K562 (cell line): ENCODE data around the gene SLAMF8. TPM values are rescaled to one million over a fixed set of nuclear protein-coding genes. Genes with fewer than 3 reads are reported as not detected.

Experiments used
- ATAC-seq: fragments of 200-7000 bp; cut with Tn5 transposase; 3 replicates; pipeline ENCODE4 v1.9.1; 2020; ENCODE audit warnings: moderate library complexity
- BruUV-seq: library from RNA; stranded (reverse); fragments of 400-500 nt; replicated peaks from 2 replicates; lab custom pipeline; 2021; lab: Mats Ljungman, UMichigan
- CTCF ChIA-PET: fragments of 300-600 bp; formaldehyde crosslinking; extraction: SDS; loops from one replicate; lab custom pipeline; 2021; ENCODE audit warnings: low intra/inter-chr PET ratio; lab: Yijun Ruan, JAX
- POLR2A ChIA-PET: fragments of 300-600, 350-650 bp; sonication (Branson Sonifier 250); formaldehyde crosslinking; extraction: SDS; loops from one replicate; lab custom pipeline; 2021; ENCODE audit warnings: antibody characterized with exemption, inconsistent platforms; lab: Yijun Ruan, JAX
- DNase-seq, 4 experiments: peaks; one replicate each; pipeline versions ENCODE4 v3.0.0 to v3.0.0-alpha.2; 2011 to 2018; ENCODE audit warnings: low spot score in 3 of 4, mixed read lengths in 3 of 4; ENCODE audit errors: extremely low read depth in 1 of 4
- FAIRE-seq: peaks from 2 replicates; lab custom pipeline; 2011; peaks lifted over from hg19 to GRCh38; lab: Jason Lieb, UNC
- H2AFZ ChIP-seq: 2 replicates; pipeline ENCODE4 v1.6.0; 2011; ENCODE audit warnings: low read depth, low read length, control low read depth, inconsistent platforms
- H3K27ac ChIP-seq: fragments of 200-600 bp; 3 replicates; pipeline ENCODE4 v1.8.0; 2011; ENCODE audit warnings: low read depth, mild to moderate bottlenecking, control low read depth, inconsistent platforms, low read length, moderate library complexity, mixed read lengths; ENCODE audit errors: extremely low read depth
- H3K27me3 ChIP-seq, 2 experiments: fragments of 300-600 bp in 1 of 2; 2 replicates in 1 of 2; 3 replicates in 1 of 2; pipeline versions ENCODE4 v1.6.0 to v1.8.0; 2011; ENCODE audit warnings: inconsistent platforms in 2 of 2, low read length in 2 of 2, mild to moderate bottlenecking in 1 of 2, mixed read lengths in 1 of 2, moderate library complexity in 1 of 2; ENCODE audit not compliant: control insufficient read depth in 2 of 2, insufficient read depth in 2 of 2
- H3K36me3 ChIP-seq: fragments of 300-600 bp; 3 replicates; pipeline ENCODE4 v1.8.0; 2011; ENCODE audit warnings: mild to moderate bottlenecking, low read length, inconsistent platforms; ENCODE audit not compliant: control insufficient read depth, insufficient read depth
- H3K4me1 ChIP-seq, 2 experiments: fragments of 200-600 bp in 1 of 2; replicated peaks in 1 of 2; 2 replicates in 1 of 2; 3 replicates in 1 of 2; pipeline versions ENCODE4 v1.5.1 to v1.8.0; 2011; ENCODE audit warnings: inconsistent platforms in 2 of 2, low read length in 2 of 2, mild to moderate bottlenecking in 1 of 2, mixed read lengths in 1 of 2, moderate library complexity in 1 of 2; ENCODE audit not compliant: control insufficient read depth in 2 of 2, insufficient read depth in 2 of 2
- H3K4me2 ChIP-seq: 2 replicates; pipeline ENCODE4 v1.6.1; 2011; ENCODE audit warnings: low read length, control low read depth, inconsistent platforms, mixed read lengths; ENCODE audit not compliant: insufficient read depth
- H3K4me3 ChIP-seq: fragments of 200-600 bp; sonication (generic), shearing (Covaris generic); 2 replicates; pipeline ENCODE4 v1.5.1; 2016; ENCODE audit warnings: control low read depth, inconsistent platforms
- H3K79me2 ChIP-seq: fragments of 200-600 bp; 3 replicates; pipeline ENCODE4 v1.8.0; 2011; ENCODE audit warnings: low read length, inconsistent platforms; ENCODE audit not compliant: control insufficient read depth, insufficient read depth
- H3K9ac ChIP-seq, 2 experiments: 2 replicates each; pipeline versions ENCODE4 v1.6.0 to v1.6.1; 2011; ENCODE audit warnings: low read depth in 2 of 2, low read length in 2 of 2, control low read depth in 1 of 2, inconsistent platforms in 1 of 2, mild to moderate bottlenecking in 1 of 2, mixed read lengths in 1 of 2; ENCODE audit not compliant: insufficient read depth in 1 of 2
- H3K9me1 ChIP-seq: one replicate; pipeline ENCODE4 v1.6.0; 2011; ENCODE audit warnings: inconsistent platforms, mild to moderate bottlenecking, low read length, moderate library complexity; ENCODE audit not compliant: control insufficient read depth, insufficient read depth
- H3K9me3 ChIP-seq: replicated peaks from 2 replicates; pipeline ENCODE4 v1.5.1; 2011; ENCODE audit warnings: low read depth, low read length, inconsistent platforms; ENCODE audit not compliant: control insufficient read depth, insufficient read depth
- H4K20me1 ChIP-seq: replicated peaks from 2 replicates; pipeline ENCODE4 v1.6.1; 2011; ENCODE audit warnings: low read length, inconsistent platforms, mixed read lengths; ENCODE audit not compliant: control insufficient read depth, insufficient read depth
- CEBPB ChIP-seq: fragments of 450-650 bp; IDR thresholded peaks from 2 replicates; pipeline ENCODE4 v1.6.1; 2016; ENCODE audit warnings: missing genetic modification characterization, missing compliant biosample characterization
- GABPA ChIP-seq: fragments of 200-800 bp; sonication (Bioruptor generic); conservative IDR thresholded peaks from 2 replicates; pipeline ENCODE4 v1.6.1; 2016; ENCODE audit warnings: low read depth, missing genetic modification characterization, missing compliant biosample characterization
- GATAD2B ChIP-seq: fragments of 450-650 bp; IDR thresholded peaks from 2 replicates; pipeline ENCODE4 v1.6.1; 2017; ENCODE audit warnings: mild to moderate bottlenecking, borderline replicate concordance
- MAZ ChIP-seq, 2 experiments: fragments of 450-650 bp in 1 of 2; sonication (generic) in 1 of 2; formaldehyde crosslinking; IDR thresholded peaks in 1 of 2; conservative IDR thresholded peaks in 1 of 2; 2 replicates each; pipeline versions ENCODE4 v1.4.0 to v1.5.0; 2020; ENCODE audit warnings: mild to moderate bottlenecking in 1 of 2, missing genetic modification reagents in 1 of 2
- MTA2 ChIP-seq: fragments of 450-650 bp; IDR thresholded peaks from 2 replicates; pipeline ENCODE4 v1.6.1; 2016; ENCODE audit warnings: low read depth
- SMC3 ChIP-seq: conservative IDR thresholded peaks from 2 replicates; pipeline ENCODE4 v1.6.1; 2011; ENCODE audit warnings: low read depth, low read length, improper control_type of control experiment; ENCODE audit not compliant: insufficient read depth
- XRCC5 ChIP-seq: fragments of 200-400 bp; formaldehyde crosslinking; IDR thresholded peaks from 2 replicates; pipeline ENCODE4 v1.6.1; 2017; ENCODE audit warnings: low read depth, mild to moderate bottlenecking, low read length
- ZC3H4 ChIP-seq: sonication (generic); formaldehyde crosslinking; IDR thresholded peaks from 2 replicates; pipeline ENCODE4 v1.9.0; 2021; ENCODE audit warnings: missing genetic modification reagents, borderline replicate concordance
- ZFP30 ChIP-seq: fragments of 250-450 bp; sonication (Bioruptor Pico); IDR thresholded peaks from 2 replicates; pipeline ENCODE4 v1.8.0; 2022; ENCODE audit warnings: moderate library complexity, mild to moderate bottlenecking, inconsistent platforms, borderline replicate concordance
- ZNF830 ChIP-seq: fragments of 250-450 bp; sonication (Bioruptor Pico); IDR thresholded peaks from 2 replicates; pipeline ENCODE4 v1.5.0; 2021; ENCODE audit warnings: mild to moderate bottlenecking
- WGBS: fragments of 100-300 bp; shearing (Covaris generic); methylation state at CpG from one replicate; pipeline ENCODE4 v1.1.6; 2016; ENCODE audit warnings: low coverage, mixed read lengths; ENCODE audit not compliant: insufficient coverage; ENCODE audit errors: missing lambda C conversion rate; 5-methylcytosine and 5-hydroxymethylcytosine counted together
- in situ Hi-C: fragments of 300-500 bp; cut with MboI; formaldehyde crosslinking; loops from 4 replicates; pipeline ENCODE4 v1.15.0; 2018; ENCODE audit warnings: inconsistent platforms, mixed read lengths
- intact Hi-C: fragments of 100-400 bp; cut with micrococcal nuclease; formaldehyde crosslinking; loops from 2 replicates; pipeline ENCODE4 v1.14.2; 2022
- polyA plus RNA-seq, 8 experiments: library from polyadenylated mRNA; depleted of rRNA in 4 of 8; stranded (reverse) in 5 of 8; unstranded in 3 of 8; fragments of >200 nt; fragmentation: Nextera tagmentation in 2 of 8; fragmentation: Illumina TruSeq in 1 of 8; extraction: Ambion mirVana in 2 of 8; extraction: Trizol in 1 of 8; gene quantifications; 2 replicates each; pipeline versions ENCODE4 v1.2.1 to v1.2.3, GENCODE V29; 2011 to 2014; ENCODE audit warnings: inconsistent platforms in 1 of 8, missing spikeins in 1 of 8
- total RNA-seq, 7 experiments: library from RNA; depleted of rRNA in 6 of 7; stranded (reverse); fragments of >200 nt in 6 of 7; fragmentation: Illumina TruSeq in 2 of 7; extraction: Trizol in 2 of 7; gene quantifications; 2 replicates each; pipeline versions ENCODE4 v1.2.1 to v1.2.3, GENCODE V29; 2011 to 2021; ENCODE audit warnings: low replicate concordance in 1 of 7
- TF ChIP-seq, protein P1 (sequence below): fragments of 450-650 bp; IDR thresholded peaks from 2 replicates; pipeline ENCODE4 v1.6.1; 2016; ENCODE audit warnings: mild to moderate bottlenecking
- TF ChIP-seq, protein P2 (sequence below): fragments of 450-650 bp; formaldehyde crosslinking; IDR thresholded peaks from 2 replicates; pipeline ENCODE4 v1.4.0; 2020; ENCODE audit warnings: mild to moderate bottlenecking, moderate library complexity
- TF ChIP-seq, protein P3 (sequence below), 3 experiments: IDR thresholded peaks in 2 of 3; conservative IDR thresholded peaks in 1 of 3; 2 replicates each; pipeline ENCODE4 v1.5.1; 2011 to 2012; ENCODE audit warnings: low read length in 3 of 3, mild to moderate bottlenecking in 3 of 3, control low read depth in 2 of 3, improper control_type of control experiment in 1 of 3, inconsistent platforms in 1 of 3, low read depth in 1 of 3, mixed read lengths in 1 of 3, moderate library complexity in 1 of 3; ENCODE audit not compliant: insufficient read depth in 2 of 3

SLAMF8 gene
- total and polyA plus RNA-seq, 9 of the 15 experiments (the other 6 are each of a cell fraction or from before 2014, with no cell fraction given), result not detected

- TF ChIP-seq, protein P1, sequence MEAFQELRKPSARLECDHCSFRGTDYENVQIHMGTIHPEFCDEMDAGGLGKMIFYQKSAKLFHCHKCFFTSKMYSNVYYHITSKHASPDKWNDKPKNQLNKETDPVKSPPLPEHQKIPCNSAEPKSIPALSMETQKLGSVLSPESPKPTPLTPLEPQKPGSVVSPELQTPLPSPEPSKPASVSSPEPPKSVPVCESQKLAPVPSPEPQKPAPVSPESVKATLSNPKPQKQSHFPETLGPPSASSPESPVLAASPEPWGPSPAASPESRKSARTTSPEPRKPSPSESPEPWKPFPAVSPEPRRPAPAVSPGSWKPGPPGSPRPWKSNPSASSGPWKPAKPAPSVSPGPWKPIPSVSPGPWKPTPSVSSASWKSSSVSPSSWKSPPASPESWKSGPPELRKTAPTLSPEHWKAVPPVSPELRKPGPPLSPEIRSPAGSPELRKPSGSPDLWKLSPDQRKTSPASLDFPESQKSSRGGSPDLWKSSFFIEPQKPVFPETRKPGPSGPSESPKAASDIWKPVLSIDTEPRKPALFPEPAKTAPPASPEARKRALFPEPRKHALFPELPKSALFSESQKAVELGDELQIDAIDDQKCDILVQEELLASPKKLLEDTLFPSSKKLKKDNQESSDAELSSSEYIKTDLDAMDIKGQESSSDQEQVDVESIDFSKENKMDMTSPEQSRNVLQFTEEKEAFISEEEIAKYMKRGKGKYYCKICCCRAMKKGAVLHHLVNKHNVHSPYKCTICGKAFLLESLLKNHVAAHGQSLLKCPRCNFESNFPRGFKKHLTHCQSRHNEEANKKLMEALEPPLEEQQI, result no peak
- no peak for TF ChIP-seq MTA2
- TF ChIP-seq, all 486 proteins: peak for 0
These were observed 8.7 kb downstream of the SLAMF8 start (continued) for GRCh38 chr1:159835356-159835755.

DNA sequence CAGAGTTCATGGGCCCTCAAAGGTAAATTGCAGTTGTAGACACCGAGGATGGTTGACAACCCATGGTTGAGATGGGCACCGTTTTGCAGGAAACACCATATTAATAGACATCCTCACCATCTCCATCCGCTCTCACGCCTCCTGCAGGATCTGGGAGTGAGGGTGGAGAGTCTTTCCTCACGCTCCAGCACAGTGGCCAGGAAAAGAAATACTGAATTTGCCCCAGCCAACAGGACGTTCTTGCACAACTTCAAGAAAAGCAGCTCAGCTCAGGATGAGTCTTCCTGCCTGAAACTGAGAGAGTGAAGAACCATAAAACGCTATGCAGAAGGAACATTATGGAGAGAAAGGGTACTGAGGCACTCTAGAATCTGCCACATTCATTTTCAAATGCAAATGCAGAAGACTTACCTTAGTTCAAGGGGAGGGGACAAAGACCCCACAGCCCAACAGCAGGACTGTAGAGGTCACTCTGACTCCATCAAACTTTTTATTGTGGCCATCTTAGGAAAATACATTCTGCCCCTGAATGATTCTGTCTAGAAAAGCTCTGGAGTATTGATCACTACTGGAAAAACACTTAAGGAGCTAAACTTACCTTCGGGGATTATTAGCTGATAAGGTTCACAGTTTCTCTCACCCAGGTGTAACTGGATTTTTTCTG is 9.3 kb downstream of the SLAMF8 start:
- POLR2A ChIA-PET, result interaction anchor here (0.7 kb wide), 1 partner anchor 1717 kb away, joined by 3 read pairs; no protein-coding TSS in a partner anchor
- peak; percentile 52; the same call in 2 of the 3 replicates for ATAC-seq
- no peaks in the 10 kb centered on the region for H3K9me3 ChIP-seq
- TF ChIP-seq, protein P2, sequence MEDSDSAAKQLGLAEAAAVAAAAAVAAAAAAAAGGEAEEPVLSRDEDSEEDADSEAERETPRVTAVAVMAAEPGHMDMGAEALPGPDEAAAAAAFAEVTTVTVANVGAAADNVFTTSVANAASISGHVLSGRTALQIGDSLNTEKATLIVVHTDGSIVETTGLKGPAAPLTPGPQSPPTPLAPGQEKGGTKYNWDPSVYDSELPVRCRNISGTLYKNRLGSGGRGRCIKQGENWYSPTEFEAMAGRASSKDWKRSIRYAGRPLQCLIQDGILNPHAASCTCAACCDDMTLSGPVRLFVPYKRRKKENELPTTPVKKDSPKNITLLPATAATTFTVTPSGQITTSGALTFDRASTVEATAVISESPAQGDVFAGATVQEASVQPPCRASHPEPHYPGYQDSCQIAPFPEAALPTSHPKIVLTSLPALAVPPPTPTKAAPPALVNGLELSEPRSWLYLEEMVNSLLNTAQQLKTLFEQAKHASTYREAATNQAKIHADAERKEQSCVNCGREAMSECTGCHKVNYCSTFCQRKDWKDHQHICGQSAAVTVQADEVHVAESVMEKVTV (CRISPR knock-in tag), result 0 out of 2 replicates have a peak, but pooled peaks have one; percentile 10
- TF ChIP-seq GATAD2B, result no peak
- no peak for TF ChIP-seq ZC3H4 (CRISPR knock-in tag)
- no peak for TF ChIP-seq MAZ (CRISPR knock-in tag; conservative IDR thresholded peaks at IDR 0.05 in 1 of 2, IDR thresholded peaks at IDR 0.05 in 1 of 2)
- no peak for TF ChIP-seq GABPA (tag)
- 0 out of 2 replicates have a peak, but pooled peaks have one; percentile 38 for TF ChIP-seq CEBPB
- TF ChIP-seq SMC3, result 0 out of 2 replicates have a peak, but pooled peaks have one; percentile 22
- no peak for TF ChIP-seq XRCC5
- TF ChIP-seq ZNF830, result no peak
- TF ChIP-seq ZFP30 (CRISPR knock-in tag), result no peak
- TF ChIP-seq, protein P3, sequence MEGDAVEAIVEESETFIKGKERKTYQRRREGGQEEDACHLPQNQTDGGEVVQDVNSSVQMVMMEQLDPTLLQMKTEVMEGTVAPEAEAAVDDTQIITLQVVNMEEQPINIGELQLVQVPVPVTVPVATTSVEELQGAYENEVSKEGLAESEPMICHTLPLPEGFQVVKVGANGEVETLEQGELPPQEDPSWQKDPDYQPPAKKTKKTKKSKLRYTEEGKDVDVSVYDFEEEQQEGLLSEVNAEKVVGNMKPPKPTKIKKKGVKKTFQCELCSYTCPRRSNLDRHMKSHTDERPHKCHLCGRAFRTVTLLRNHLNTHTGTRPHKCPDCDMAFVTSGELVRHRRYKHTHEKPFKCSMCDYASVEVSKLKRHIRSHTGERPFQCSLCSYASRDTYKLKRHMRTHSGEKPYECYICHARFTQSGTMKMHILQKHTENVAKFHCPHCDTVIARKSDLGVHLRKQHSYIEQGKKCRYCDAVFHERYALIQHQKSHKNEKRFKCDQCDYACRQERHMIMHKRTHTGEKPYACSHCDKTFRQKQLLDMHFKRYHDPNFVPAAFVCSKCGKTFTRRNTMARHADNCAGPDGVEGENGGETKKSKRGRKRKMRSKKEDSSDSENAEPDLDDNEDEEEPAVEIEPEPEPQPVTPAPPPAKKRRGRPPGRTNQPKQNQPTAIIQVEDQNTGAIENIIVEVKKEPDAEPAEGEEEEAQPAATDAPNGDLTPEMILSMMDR (IDR thresholded peaks at IDR 0.05 in 2 of 3, conservative IDR thresholded peaks at IDR 0.05 in 1 of 3; ENCODE audit: insufficient read depth in 2 of 3, low read depth in 1 of 3, low read length in 3 of 3), result peak; percentile 30 to 59 (median 48); a peak in 5 of 6 replicates

More for the DNA sequence above, 9.3 kb downstream of the SLAMF8 start:
- Histone ChIP-seq H3K36me3 (no peaks in the 10 kb centered on the region), H3K4me3 (no peak overlapping the region), H4K20me1 (no peaks in the 10 kb centered on the region), H3K9ac (no peak overlapping the region), H3K9me1 (no peaks in the 10 kb centered on the region), H3K27me3 (peaks cover 7 to 32% of the 10 kb centered on the region in 2 experiments), H3K4me1 (peaks cover 0 to 3% of the 10 kb centered on the region in 2 experiments; a peak in 1 of 5 replicates), H3K27ac (no peak overlapping the region), H2AFZ (no peak overlapping the region), H3K4me2 (no peak overlapping the region), H3K79me2 (no peaks in the 10 kb centered on the region)
- CTCF ChIA-PET, result interaction anchor here (0.7 to 2.7 kb wide), 2 partner anchors 54 to 56 kb away, joined by 4 to 14 read pairs; no protein-coding TSS in a partner anchor
- FAIRE-seq, result peak; percentile 68
- 0% methylated on average over 8 of the region's 8 CpGs for WGBS
- no TSS peak for BruUV-seq
- in situ Hi-C loops, result no loop called here
- DNase-seq, result peak in 2 of 4 experiments; percentile 16 to 26
- intact Hi-C loops, result loop anchor here (2.0 to 10.0 kb wide), 3 partner anchors 55 to 171 kb away; partner anchors contain the start of gene TAGLN2
